Coronary artery (tissue), 2 donors: ENCODE results near the gene ATP13A4.

Source experiments
- DNase-seq: peaks from one replicate; pipeline ENCODE4 v3.0.0-alpha.2; 2017; ENCODE audit warnings: low spot score
- H3K27ac ChIP-seq, 2 donors: fragments of 200-600 bp; sonication (generic); one replicate each; pipeline ENCODE4 v1.5.1; 2016 to 2019
- H3K4me3 ChIP-seq: fragments of 200-600 bp; sonication (generic); 2 replicates; pipeline ENCODE4 v1.5.1; 2016; ENCODE audit warnings: mild to moderate bottlenecking, moderate library complexity
- TF ChIP-seq, protein P1 (sequence below): fragments of 200-600 bp; sonication (generic); IDR thresholded peaks from one replicate; pipeline ENCODE4 v1.5.1; 2019; ENCODE audit warnings: antibody characterized with exemption

Gene ATP13A4

DNA sequence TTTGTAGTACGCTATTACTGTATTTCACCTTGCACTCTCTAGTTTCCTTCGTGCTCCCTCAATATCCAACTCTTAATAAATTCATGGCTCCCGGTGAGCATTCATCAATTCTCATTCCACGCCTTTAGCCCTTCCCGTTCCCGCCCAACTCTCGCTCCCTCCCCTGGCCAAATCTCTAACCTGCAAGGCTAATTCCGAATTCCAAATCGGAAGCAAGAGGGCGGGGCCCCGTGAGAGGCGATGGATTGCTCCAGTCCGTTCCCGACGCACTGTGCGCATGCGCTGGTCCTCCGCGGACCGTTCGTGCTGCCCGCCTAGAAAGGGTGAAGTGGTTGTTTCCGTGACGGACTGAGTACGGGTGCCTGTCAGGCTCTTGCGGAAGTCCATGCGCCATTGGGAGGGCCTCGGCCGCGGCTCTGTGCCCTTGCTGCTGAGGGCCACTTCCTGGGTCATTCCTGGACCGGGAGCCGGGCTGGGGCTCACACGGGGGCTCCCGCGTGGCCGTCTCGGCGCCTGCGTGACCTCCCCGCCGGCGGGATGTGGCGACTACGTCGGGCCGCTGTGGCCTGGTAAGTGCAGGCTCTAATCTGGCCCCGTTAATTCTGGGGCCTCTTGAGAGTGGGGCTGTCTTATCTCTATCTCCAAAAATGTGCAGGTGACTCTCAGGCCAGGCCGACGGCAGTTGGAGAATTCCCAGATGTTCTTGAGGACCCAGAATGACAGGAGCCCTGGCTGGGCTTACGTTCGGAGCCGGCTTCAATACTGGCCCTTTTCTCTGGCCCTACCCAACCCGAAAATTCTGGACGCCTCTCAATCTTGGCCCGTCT lies 38.4 kb upstream of the ATP13A4 start, which contains the start of gene OPA1:
TSS of gene OPA1 (plus strand) at position 368 of the 827 bp plus-strand sequence. CDS start at position 538, 170 bp downstream.
- TF ChIP-seq, protein P1, sequence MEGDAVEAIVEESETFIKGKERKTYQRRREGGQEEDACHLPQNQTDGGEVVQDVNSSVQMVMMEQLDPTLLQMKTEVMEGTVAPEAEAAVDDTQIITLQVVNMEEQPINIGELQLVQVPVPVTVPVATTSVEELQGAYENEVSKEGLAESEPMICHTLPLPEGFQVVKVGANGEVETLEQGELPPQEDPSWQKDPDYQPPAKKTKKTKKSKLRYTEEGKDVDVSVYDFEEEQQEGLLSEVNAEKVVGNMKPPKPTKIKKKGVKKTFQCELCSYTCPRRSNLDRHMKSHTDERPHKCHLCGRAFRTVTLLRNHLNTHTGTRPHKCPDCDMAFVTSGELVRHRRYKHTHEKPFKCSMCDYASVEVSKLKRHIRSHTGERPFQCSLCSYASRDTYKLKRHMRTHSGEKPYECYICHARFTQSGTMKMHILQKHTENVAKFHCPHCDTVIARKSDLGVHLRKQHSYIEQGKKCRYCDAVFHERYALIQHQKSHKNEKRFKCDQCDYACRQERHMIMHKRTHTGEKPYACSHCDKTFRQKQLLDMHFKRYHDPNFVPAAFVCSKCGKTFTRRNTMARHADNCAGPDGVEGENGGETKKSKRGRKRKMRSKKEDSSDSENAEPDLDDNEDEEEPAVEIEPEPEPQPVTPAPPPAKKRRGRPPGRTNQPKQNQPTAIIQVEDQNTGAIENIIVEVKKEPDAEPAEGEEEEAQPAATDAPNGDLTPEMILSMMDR, result no peak
- DNase-seq, result peak; percentile 99
- Histone ChIP-seq H3K27ac (peak within 1 kb of the TSS; percentile 82), H3K4me3 (peak within 1 kb of the TSS; percentile 77)

DNA sequence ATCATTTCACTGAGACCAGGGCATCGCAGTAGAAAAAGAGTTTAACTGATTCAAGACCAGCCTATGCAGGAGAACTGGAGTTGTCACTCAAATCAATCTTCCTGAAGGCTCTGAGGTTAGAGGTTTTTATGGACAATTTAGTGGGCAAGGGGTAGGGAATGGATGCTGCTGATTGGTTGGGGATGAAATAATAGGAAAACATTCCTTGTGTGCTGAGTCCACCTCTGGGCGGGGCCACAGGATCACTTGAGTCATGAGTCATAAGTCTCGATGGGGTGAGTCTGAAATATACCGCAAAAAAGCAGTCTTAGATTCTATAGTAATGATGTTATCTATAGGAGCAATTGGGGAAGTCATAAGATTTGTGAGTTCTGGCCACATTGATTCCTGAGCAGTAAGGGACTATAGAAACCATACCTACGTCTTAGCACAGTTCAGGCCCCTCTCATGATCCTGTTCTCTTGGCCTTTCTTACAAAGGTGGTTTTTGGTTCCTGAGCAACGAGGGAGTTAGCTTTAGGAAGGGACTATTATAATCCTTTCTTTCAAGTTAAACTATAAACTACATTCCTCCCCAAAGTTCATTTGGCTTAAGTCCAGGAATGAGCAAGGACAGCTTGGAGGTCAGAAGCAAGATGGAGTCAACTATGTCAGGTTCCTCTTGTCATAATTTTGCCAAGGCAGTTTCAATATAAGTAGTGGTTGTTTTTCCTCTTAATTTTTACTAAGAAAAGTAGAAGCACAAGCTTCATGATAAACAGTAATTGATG lies 35.6 kb upstream of the ATP13A4 start:
- DNase-seq, result no peak
- Histone ChIP-seq H3K4me3 (no peak overlapping the region), H3K27ac (no peak overlapping the region)
- TF ChIP-seq, protein P1, result no peak

DNA sequence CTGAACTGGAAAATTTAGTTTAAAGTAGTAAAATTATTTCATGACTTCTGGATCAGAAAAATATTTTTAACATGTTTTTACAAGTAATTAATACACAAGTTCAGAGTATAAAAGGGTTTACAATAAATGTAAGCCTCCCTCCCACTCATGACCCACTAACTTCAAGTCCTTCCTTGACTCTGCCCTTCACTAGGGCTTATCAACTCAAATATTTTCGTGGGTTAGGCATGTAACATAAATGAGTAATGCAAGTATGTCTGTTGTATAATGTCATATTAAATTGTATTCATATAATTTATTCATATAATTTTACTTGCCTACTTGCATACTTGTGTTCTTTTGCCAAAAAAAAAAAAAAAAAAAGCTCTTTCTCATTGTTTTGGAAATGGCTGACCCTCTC lies 34.9 kb upstream of the ATP13A4 start:
- TF ChIP-seq, protein P1, result no peak
- H3K27ac ChIP-seq, result no peak overlapping the region
- no peak overlapping the region for H3K4me3 ChIP-seq
- DNase-seq, result no peak

DNA sequence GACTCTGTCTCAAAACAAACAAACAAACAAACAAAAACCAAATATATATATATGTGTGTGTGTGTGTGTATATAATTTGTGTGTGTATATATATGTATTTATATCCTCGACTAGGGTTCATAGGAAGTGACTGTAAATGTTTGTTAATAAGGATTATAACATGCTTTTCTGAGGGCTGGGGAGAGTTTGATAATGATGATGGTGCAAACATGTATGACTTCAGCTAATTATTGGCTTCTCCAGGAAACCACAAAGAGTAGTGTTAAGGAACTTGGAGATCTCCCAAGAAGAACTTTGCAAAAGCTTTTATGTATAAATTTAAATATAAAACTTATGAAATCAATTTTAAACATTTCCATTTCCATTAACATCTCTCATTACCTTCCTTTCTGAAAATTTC lies 34.4 kb upstream of the ATP13A4 start:
- no peak for DNase-seq
- Histone ChIP-seq H3K27ac (no peak overlapping the region), H3K4me3 (no peak overlapping the region)
- TF ChIP-seq, protein P1, result no peak

DNA sequence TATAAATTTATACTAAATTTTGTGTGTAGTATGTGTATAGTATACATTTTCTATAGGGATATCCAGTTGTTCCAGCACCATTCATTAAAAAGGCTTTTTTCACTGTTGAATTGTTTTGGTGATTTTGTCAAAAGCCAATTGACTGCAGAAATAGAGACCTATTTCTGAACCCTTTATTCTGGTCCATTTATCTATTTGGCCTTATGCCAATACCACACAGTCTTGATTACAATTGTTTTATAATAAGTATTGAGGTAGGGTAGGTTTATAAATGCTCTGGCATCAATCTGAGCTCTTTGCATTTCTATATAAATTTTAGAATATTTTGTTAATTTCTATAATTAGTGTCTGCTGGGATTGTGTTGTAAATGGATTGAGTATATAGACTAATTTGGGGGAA lies 31.8 kb upstream of the ATP13A4 start:
- Histone ChIP-seq H3K4me3 (no peak overlapping the region), H3K27ac (no peak overlapping the region)
- TF ChIP-seq, protein P1, result no peak
- no peak for DNase-seq

DNA sequence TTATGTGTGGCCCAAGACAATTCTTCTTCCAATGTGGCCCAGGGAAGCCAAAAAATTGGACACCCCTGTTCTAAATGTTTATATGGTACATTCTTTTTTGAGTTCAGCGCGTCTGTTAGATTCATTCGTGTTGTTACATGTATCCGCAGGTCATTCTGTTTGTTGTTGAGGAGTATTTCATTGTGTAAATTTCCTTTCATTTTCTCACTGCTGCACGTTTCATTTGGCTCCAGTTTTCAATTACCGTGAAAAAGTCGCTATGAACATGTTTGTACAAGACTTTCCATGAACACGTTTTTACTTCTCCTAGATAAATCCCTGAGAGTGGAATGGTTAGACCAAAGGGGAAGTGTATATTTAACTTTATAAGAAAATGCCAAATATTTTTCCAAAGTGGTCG lies 30.8 kb upstream of the ATP13A4 start:
- Histone ChIP-seq H3K27ac (no peak overlapping the region), H3K4me3 (no peak overlapping the region)
- TF ChIP-seq, protein P1, result no peak
- DNase-seq, result no peak
